Subcutaneous abdominal adipose tissue (tissue), 5 donors: ENCODE measurements around the gene LPGAT1.
A peak's percentile ranks its signal among the peaks of the same experiment; 100 is the strongest.

ENCODE experiments used
- H3K27ac ChIP-seq: one replicate; pipeline ENCODE4 v1.7.0; 2013; ENCODE audit warnings: low read depth, mild to moderate bottlenecking, inconsistent platforms, low read length, moderate library complexity
- H3K27me3 ChIP-seq, 5 donors: one replicate each; pipeline ENCODE4 v1.7.0; 2013; ENCODE audit warnings: low read length in 5 of 5, inconsistent platforms in 1 of 5; ENCODE audit not compliant: control insufficient read depth in 5 of 5, insufficient read depth in 4 of 5
- H3K36me3 ChIP-seq, 5 donors: one replicate each; pipeline ENCODE4 v1.7.0; 2013; ENCODE audit warnings: low read length in 5 of 5; ENCODE audit not compliant: control insufficient read depth in 5 of 5, insufficient read depth in 5 of 5
- H3K4me1 ChIP-seq, 5 donors: one replicate each; pipeline ENCODE4 v1.7.0; 2013; ENCODE audit warnings: low read length in 5 of 5, mild to moderate bottlenecking in 3 of 5, moderate library complexity in 1 of 5; ENCODE audit not compliant: control insufficient read depth in 5 of 5, insufficient read depth in 5 of 5
- H3K4me3 ChIP-seq, 5 donors: one replicate each; pipeline ENCODE4 v1.7.0; 2013; ENCODE audit warnings: low read length in 5 of 5, low read depth in 1 of 5
- H3K9ac ChIP-seq, 5 donors: one replicate each; pipeline ENCODE4 v1.7.0; 2013; ENCODE audit warnings: low read length in 5 of 5, mild to moderate bottlenecking in 4 of 5, moderate library complexity in 3 of 5
- H3K9me3 ChIP-seq, 5 donors: one replicate each; pipeline ENCODE4 v1.7.0; 2013; ENCODE audit warnings: low read length in 5 of 5; ENCODE audit not compliant: control insufficient read depth in 5 of 5
- donor health status: healthy.
- donor health status: healthy.
- donor health status: healthy.
- donor health status: healthy.
- donor health status: healthy.

LPGAT1 gene

GRCh38 chr1:211711315-211711705 is 119.3 kb downstream of the LPGAT1 start:
- H3K27me3 ChIP-seq = no peaks in the 10 kb centered on the region
- no peaks in the 10 kb centered on the region for H3K9me3 ChIP-seq
- no peak overlapping the region for H3K9ac ChIP-seq
- no peaks in the 10 kb centered on the region for H3K36me3 ChIP-seq
- H3K4me1 ChIP-seq = peaks cover 0 to 16% (median 0%) of the 10 kb centered on the region in 5 donors
- H3K27ac ChIP-seq = no peak overlapping the region
- no peak overlapping the region for H3K4me3 ChIP-seq

- no peaks in the 10 kb centered on the region for H3K9me3 ChIP-seq
- H3K9ac ChIP-seq = no peak overlapping the region
- H3K27me3 ChIP-seq = no peaks in the 10 kb centered on the region
- H3K4me1 ChIP-seq = peaks cover 0 to 10% (median 0%) of the 10 kb centered on the region in 5 donors
- no peaks in the 10 kb centered on the region for H3K36me3 ChIP-seq
- no peak overlapping the region for H3K4me3 ChIP-seq
- no peak overlapping the region for H3K27ac ChIP-seq
Observed at GRCh38 chr1:211710566-211711314, 119.8 kb downstream of the LPGAT1 start.

- Histone ChIP-seq H3K9ac (no peak overlapping the region), H3K4me1 (no peaks in the 10 kb centered on the region), H3K9me3 (no peaks in the 10 kb centered on the region), H3K36me3 (no peaks in the 10 kb centered on the region), H3K27ac (no peak overlapping the region), H3K27me3 (no peaks in the 10 kb centered on the region), H3K4me3 (no peak overlapping the region)
Observed at GRCh38 chr1:211708926-211709325, 121.6 kb downstream of the LPGAT1 start.

GRCh38 chr1:211708006-211708405 is 122.6 kb downstream of the LPGAT1 start:
- Histone ChIP-seq H3K4me3 (no peak overlapping the region), H3K4me1 (no peaks in the 10 kb centered on the region), H3K36me3 (no peaks in the 10 kb centered on the region), H3K9ac (no peak overlapping the region), H3K27me3 (no peaks in the 10 kb centered on the region), H3K27ac (no peak overlapping the region), H3K9me3 (no peaks in the 10 kb centered on the region)

- H3K27ac ChIP-seq = no peak overlapping the region
- no peak overlapping the region for H3K9ac ChIP-seq
Observed at GRCh38 chr1:211705467-211706091, 125.0 kb downstream of the LPGAT1 start.

GRCh38 chr1:211704543-211704942 is 126.0 kb downstream of the LPGAT1 start:
- H3K27ac ChIP-seq = no peak overlapping the region

More at GRCh38 chr1:211705467-211706091, 125.0 kb downstream of the LPGAT1 start:
- no peaks in the 10 kb centered on the region for H3K27me3 ChIP-seq
- H3K4me1 ChIP-seq = no peaks in the 10 kb centered on the region
- no peak overlapping the region for H3K4me3 ChIP-seq
- no peaks in the 10 kb centered on the region for H3K9me3 ChIP-seq
- H3K36me3 ChIP-seq = no peaks in the 10 kb centered on the region

GRCh38 chr1:211703812-211704537 is 126.6 kb downstream of the LPGAT1 start:
- H3K9me3 ChIP-seq = no peaks in the 10 kb centered on the region
- H3K27ac ChIP-seq = no peak overlapping the region
- no peaks in the 10 kb centered on the region for H3K27me3 ChIP-seq
- no peak overlapping the region for H3K4me3 ChIP-seq
- H3K9ac ChIP-seq = no peak overlapping the region
- H3K4me1 ChIP-seq = peaks cover 0 to 1% (median 0%) of the 10 kb centered on the region in 5 donors
- no peaks in the 10 kb centered on the region for H3K36me3 ChIP-seq

More at GRCh38 chr1:211704543-211704942, 126.0 kb downstream of the LPGAT1 start:
- Histone ChIP-seq H3K27me3 (no peaks in the 10 kb centered on the region), H3K9ac (no peak overlapping the region), H3K4me3 (no peak overlapping the region), H3K36me3 (no peaks in the 10 kb centered on the region), H3K9me3 (no peaks in the 10 kb centered on the region), H3K4me1 (no peaks in the 10 kb centered on the region)

GRCh38 chr1:211701733-211702132 is 128.8 kb downstream of the LPGAT1 start:
- H3K36me3 ChIP-seq = no peaks in the 10 kb centered on the region
- H3K27me3 ChIP-seq = no peaks in the 10 kb centered on the region
- H3K27ac ChIP-seq = no peak overlapping the region

GRCh38 chr1:211699059-211699458 is 131.5 kb downstream of the LPGAT1 start:
- Histone ChIP-seq H3K4me3 (peak overlapping the region in 1 of 5 donors; percentile 46), H3K27ac (no peak overlapping the region), H3K9ac (no peak overlapping the region)

More at GRCh38 chr1:211701733-211702132, 128.8 kb downstream of the LPGAT1 start:
- Histone ChIP-seq H3K9me3 (no peaks in the 10 kb centered on the region), H3K4me3 (no peak overlapping the region), H3K4me1 (peaks cover 0 to 10% (median 3%) of the 10 kb centered on the region in 5 donors), H3K9ac (no peak overlapping the region)

More at GRCh38 chr1:211699059-211699458, 131.5 kb downstream of the LPGAT1 start:
- Histone ChIP-seq H3K9me3 (no peaks in the 10 kb centered on the region), H3K4me1 (peaks cover 0 to 10% (median 3%) of the 10 kb centered on the region in 5 donors), H3K36me3 (no peaks in the 10 kb centered on the region), H3K27me3 (no peaks in the 10 kb centered on the region)
